Gastrocnemius medialis (tissue), 4 donors: ENCODE data around the gene EDN3. TPM values are rescaled to one million over a fixed set of nuclear protein-coding genes. Genes with fewer than 3 reads are reported as not detected.

Source experiments
- ATAC-seq, 2 donors: fragments of 150-250 bp; one replicate each; pipeline ENCODE4 v1.9.1; 2016
- DNase-seq, 2 donors: peaks; one replicate each; pipeline ENCODE4 v3.0.0-alpha.2; 2019
- H3K27ac ChIP-seq, 4 donors: fragments of 200-600 bp; sonication (generic); 1 replicate in 1 of 4; 2 replicates in 3 of 4; pipeline ENCODE4 v1.5.1; 2016 to 2018; ENCODE audit warnings: mild to moderate bottlenecking in 2 of 4, moderate library complexity in 1 of 4
- H3K27me3 ChIP-seq, 3 donors: fragments of 200-600 bp; sonication (generic) in 2 of 3; 1 replicate in 1 of 3; 2 replicates in 2 of 3; pipeline versions ENCODE4 v1.5.1 to v1.6.0; 2016 to 2019; ENCODE audit warnings: mild to moderate bottlenecking in 1 of 3, moderate library complexity in 1 of 3
- H3K36me3 ChIP-seq, 2 donors: fragments of 200-600 bp; sonication (generic) in 1 of 2; one replicate each; pipeline ENCODE4 v1.5.1; 2017 to 2018
- H3K4me1 ChIP-seq, 2 donors: fragments of 200-600 bp; sonication (generic) in 1 of 2; one replicate each; pipeline ENCODE4 v1.5.1; 2016 to 2017; ENCODE audit warnings: mild to moderate bottlenecking in 2 of 2
- H3K4me3 ChIP-seq, 4 donors: fragments of 200-600 bp; sonication (generic) in 3 of 4; 1 replicate in 1 of 4; 2 replicates in 3 of 4; pipeline ENCODE4 v1.5.1; 2016 to 2019; ENCODE audit warnings: mild to moderate bottlenecking in 2 of 4
- H3K9me3 ChIP-seq, 3 donors: fragments of 200-600 bp; sonication (generic) in 2 of 3; 1 replicate in 1 of 3; 2 replicates in 2 of 3; pipeline ENCODE4 v1.5.1; 2016 to 2019
- POLR2A ChIP-seq, 2 donors: fragments of 450-650 bp; IDR thresholded peaks; one replicate each; pipeline ENCODE4 v1.6.1; 2017; ENCODE audit warnings: antibody characterized with exemption in 2 of 2, mild to moderate bottlenecking in 2 of 2, moderate library complexity in 2 of 2
- in situ Hi-C, 4 donors: fragments of 200-750 bp; cut with MboI; loops; one replicate each; pipeline versions ENCODE4 v1.15.0 to v1.8.0; 2017; ENCODE audit warnings: low sequenced_read_pairs in 4 of 4
- intact Hi-C: fragments of 100-400 bp; cut with DNase I; formaldehyde crosslinking; loops from one replicate; pipeline ENCODE4 v1.15.1; 2023; ENCODE audit warnings: low total_unique reads
- total RNA-seq, 4 donors: library from RNA; depleted of rRNA; stranded (reverse); fragments of >200 nt; gene quantifications; one replicate each; pipeline versions ENCODE4 v1.1.0 to v1.2.3, GENCODE V29; 2016
- TF ChIP-seq, protein P1 (sequence below), 5 experiments: fragments of 450-650 bp in 3 of 5; fragments of 200-600 bp in 2 of 5; sonication (generic) in 2 of 5; IDR thresholded peaks in 4 of 5; conservative IDR thresholded peaks in 1 of 5; 1 replicate in 4 of 5; 2 replicates in 1 of 5; pipeline ENCODE4 v1.5.1; 2016 to 2019; ENCODE audit warnings: antibody characterized with exemption in 5 of 5, mild to moderate bottlenecking in 3 of 5, moderate library complexity in 3 of 5

The EDN3 gene
- total RNA-seq, 4 donors from 2014 or later, result 0.16 to 1.0 (median 0.66) TPM; not detected in 1

DNA sequence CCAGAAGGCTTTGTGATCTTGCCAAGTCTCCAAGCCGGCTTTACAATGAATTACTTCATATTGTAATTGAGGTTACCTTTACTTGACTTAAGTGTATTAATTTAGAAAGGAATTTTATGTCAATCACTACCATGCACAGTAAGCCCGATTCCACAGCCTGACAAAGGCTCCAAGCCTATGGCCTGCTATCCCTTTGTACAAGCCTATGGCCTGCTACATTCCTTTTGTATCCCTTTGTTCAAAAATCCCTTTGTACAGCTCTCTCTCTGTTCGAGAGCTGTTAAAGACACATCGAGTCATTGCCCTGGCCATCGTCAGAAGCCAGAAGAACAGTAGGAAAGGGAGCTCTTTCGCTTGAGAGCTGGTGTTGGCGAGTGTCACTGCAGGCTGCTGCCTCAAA lies 2.7 kb upstream of the EDN3 start:
- no peaks in the 10 kb centered on the region for H3K9me3 ChIP-seq
- H3K27me3 ChIP-seq, result peaks cover 9 to 29% (median 28%) of the 10 kb centered on the region in 3 donors
- no peaks in the 10 kb centered on the region for H3K36me3 ChIP-seq
- ATAC-seq (no peak), DNase-seq (no peak)
- in situ Hi-C loops (loop anchor here in 1 of 4 donors (25.0 kb wide), 1 partner anchor 90 kb away; no protein-coding TSS in a partner anchor), intact Hi-C loops (no loop called here)
- TF ChIP-seq POLR2A (IDR thresholded peaks at IDR 0.05), result no peak
- TF ChIP-seq, protein P1, sequence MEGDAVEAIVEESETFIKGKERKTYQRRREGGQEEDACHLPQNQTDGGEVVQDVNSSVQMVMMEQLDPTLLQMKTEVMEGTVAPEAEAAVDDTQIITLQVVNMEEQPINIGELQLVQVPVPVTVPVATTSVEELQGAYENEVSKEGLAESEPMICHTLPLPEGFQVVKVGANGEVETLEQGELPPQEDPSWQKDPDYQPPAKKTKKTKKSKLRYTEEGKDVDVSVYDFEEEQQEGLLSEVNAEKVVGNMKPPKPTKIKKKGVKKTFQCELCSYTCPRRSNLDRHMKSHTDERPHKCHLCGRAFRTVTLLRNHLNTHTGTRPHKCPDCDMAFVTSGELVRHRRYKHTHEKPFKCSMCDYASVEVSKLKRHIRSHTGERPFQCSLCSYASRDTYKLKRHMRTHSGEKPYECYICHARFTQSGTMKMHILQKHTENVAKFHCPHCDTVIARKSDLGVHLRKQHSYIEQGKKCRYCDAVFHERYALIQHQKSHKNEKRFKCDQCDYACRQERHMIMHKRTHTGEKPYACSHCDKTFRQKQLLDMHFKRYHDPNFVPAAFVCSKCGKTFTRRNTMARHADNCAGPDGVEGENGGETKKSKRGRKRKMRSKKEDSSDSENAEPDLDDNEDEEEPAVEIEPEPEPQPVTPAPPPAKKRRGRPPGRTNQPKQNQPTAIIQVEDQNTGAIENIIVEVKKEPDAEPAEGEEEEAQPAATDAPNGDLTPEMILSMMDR (IDR thresholded peaks at IDR 0.05 in 4 of 5, conservative IDR thresholded peaks at IDR 0.05 in 1 of 5), result no peak
- H3K27ac ChIP-seq, result no peak overlapping the region
- no peak overlapping the region for H3K4me3 ChIP-seq
- no peaks in the 10 kb centered on the region for H3K4me1 ChIP-seq

DNA sequence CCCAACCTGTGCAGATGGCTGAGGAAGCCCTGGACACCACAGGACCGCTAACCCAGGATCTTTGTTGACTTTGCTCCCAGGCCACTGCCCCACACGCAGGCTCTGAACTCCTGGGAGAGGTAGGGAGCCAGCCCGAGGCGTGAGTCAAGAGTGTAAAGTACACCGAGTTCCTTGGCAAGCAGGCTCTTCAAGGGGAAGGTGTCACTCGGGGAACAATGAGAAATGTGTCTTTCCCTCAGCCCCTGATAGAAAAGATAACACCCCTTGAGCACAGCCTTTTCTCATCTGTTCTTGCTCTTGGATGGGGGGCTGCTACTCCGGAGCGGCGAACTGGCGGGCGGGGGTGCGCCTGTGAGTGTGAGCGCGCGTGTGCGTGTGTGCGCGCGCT lies 472 bp upstream of the EDN3 start:
- DNase-seq (no peak), ATAC-seq (no peak)
- Histone ChIP-seq H3K4me3 (no peak overlapping the region), H3K27ac (no peak overlapping the region), H3K36me3 (no peaks in the 10 kb centered on the region), H3K27me3 (peaks cover 9 to 29% (median 23%) of the 10 kb centered on the region in 3 donors), H3K9me3 (no peaks in the 10 kb centered on the region), H3K4me1 (no peaks in the 10 kb centered on the region)
- in situ Hi-C loops (loop anchor here in 1 of 4 donors (25.0 kb wide), 1 partner anchor 87 kb away; no protein-coding TSS in a partner anchor), intact Hi-C loops (no loop called here)
- TF ChIP-seq, protein P1 (IDR thresholded peaks at IDR 0.05 in 4 of 5, conservative IDR thresholded peaks at IDR 0.05 in 1 of 5), result no peak
- TF ChIP-seq POLR2A (IDR thresholded peaks at IDR 0.05), result no peak

DNA sequence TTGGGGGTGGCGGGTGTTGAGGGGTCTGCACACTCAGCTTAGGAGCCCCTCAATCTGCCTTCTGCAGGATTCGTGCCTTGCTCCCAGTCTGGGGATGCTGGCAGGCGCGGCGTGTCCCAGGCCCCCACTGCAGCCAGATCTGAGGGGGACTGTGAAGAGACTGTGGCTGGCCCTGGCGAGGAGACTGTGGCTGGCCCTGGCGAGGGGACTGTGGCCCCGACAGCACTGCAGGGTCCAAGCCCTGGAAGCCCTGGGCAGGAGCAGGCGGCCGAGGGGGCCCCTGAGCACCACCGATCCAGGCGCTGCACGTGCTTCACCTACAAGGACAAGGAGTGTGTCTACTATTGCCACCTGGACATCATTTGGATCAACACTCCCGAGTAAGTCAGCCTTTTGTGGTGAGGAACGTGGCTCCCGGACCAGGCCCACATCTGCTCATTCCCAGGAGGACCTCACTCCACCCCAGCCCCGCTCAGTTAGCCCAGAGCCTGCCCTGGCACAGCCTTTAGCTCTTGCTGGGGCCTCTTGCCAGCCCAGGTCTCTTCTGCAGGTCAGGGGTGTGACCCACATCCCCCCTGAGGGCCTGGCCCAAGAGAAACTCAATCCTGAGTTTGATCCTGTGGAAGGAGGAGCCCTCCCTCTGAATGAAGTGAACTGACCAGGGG lies 1.1 kb downstream of the EDN3 start:
- Histone ChIP-seq H3K36me3 (no peaks in the 10 kb centered on the region), H3K4me1 (no peaks in the 10 kb centered on the region), H3K9me3 (no peaks in the 10 kb centered on the region), H3K27ac (no peak overlapping the region), H3K4me3 (no peak overlapping the region), H3K27me3 (peaks cover 9 to 29% (median 27%) of the 10 kb centered on the region in 3 donors)
- TF ChIP-seq POLR2A (IDR thresholded peaks at IDR 0.05), result no peak
- TF ChIP-seq, protein P1 (IDR thresholded peaks at IDR 0.05 in 4 of 5, conservative IDR thresholded peaks at IDR 0.05 in 1 of 5), result no peak
- in situ Hi-C loops (no loop called here), intact Hi-C loops (no loop called here)
- ATAC-seq (no peak), DNase-seq (no peak)

DNA sequence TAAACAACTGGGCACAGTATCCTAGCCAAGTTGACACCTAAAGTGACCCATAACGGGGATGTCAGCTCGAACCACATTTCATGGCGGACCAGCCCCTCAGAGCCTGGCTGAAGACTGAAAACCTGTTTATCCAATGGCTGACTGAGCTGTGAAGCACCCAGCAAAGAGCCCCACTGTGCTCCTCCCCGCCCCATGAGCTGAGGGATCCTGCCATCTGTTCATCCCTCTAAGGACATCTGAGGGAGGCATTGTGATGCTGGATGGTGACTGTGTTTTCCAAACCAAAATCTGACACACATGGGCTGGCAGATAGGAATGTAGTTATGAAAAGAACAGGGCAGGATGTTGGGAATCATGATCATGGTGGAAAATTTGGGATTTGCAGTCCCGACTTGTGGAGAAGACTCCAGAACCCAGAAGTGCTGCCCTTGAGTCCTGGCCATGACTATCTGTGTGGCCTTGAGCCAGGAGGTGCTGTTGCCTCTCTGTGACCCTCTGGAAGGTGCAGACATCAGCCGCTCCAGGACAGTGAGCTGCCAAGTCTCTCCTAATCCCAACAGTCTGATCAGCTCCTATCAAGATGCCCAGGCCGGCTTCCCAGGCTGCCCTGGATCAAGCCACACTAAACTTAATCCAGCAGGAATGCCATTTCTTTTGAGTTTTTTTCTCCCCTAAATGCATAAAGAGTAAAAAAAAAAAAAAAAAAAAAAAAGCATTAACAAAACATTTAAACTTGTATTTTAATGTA lies 5.7 kb downstream of the EDN3 start:
- Histone ChIP-seq H3K4me3 (no peak overlapping the region), H3K9me3 (no peaks in the 10 kb centered on the region), H3K36me3 (no peaks in the 10 kb centered on the region), H3K27ac (no peak overlapping the region), H3K4me1 (no peaks in the 10 kb centered on the region), H3K27me3 (peaks cover 0 to 6% (median 4%) of the 10 kb centered on the region in 3 donors)
- in situ Hi-C loops (no loop called here), intact Hi-C loops (no loop called here)
- no peak for TF ChIP-seq POLR2A (IDR thresholded peaks at IDR 0.05)
- TF ChIP-seq, protein P1 (IDR thresholded peaks at IDR 0.05 in 4 of 5, conservative IDR thresholded peaks at IDR 0.05 in 1 of 5), result no peak
- ATAC-seq (no peak), DNase-seq (no peak)
